Measurements from ENCODE around the gene NLRP5. TPM values are rescaled to one million over a fixed set of nuclear protein-coding genes. Genes with fewer than 3 reads are reported as not detected.

Gene NLRP5
- total RNA-seq, 1 donor from 2014 or later = not detected

Other genes starting within 250 kb of the NLRP5 start
- gene NLRP9, start 248.4 kb upstream of the NLRP5 start, total RNA-seq = not detected
- 1.0 TPM for gene RFPL4A, start 227.7 kb upstream of the NLRP5 start, total RNA-seq
- gene RFPL4AL1, start 217.7 kb upstream of the NLRP5 start, total RNA-seq = not detected
- 0.30 TPM for gene NLRP11, start 154.8 kb upstream of the NLRP5 start, total RNA-seq
- gene NLRP4, start 150.2 kb upstream of the NLRP5 start, total RNA-seq = not detected
- not detected for gene NLRP13, start 54.4 kb upstream of the NLRP5 start, total RNA-seq
- not detected for gene NLRP8, start 38.9 kb upstream of the NLRP5 start, total RNA-seq
- gene ZNF787, start 134.5 kb downstream of the NLRP5 start, total RNA-seq = 29.0 TPM
- 58.5 TPM for gene ZNF444, start 154.5 kb downstream of the NLRP5 start, total RNA-seq
- not detected for gene GALP, start 189.2 kb downstream of the NLRP5 start, total RNA-seq
- gene ZSCAN5B, start 211.0 kb downstream of the NLRP5 start, total RNA-seq = not detected
- gene ZSCAN5C, start 215.5 kb downstream of the NLRP5 start, total RNA-seq = not detected